Parathyroid adenoma (tissue), 2 donors: ENCODE data around the gene TMEM132C.

ENCODE experiments used
- H2AFZ ChIP-seq: fragments of 300-600 bp; sonication (generic); one replicate; pipeline ENCODE4 v1.7.0; 2017; ENCODE audit warnings: antibody characterized with exemption, mild to moderate bottlenecking
- H3K27ac ChIP-seq: fragments of 300-600 bp; sonication (generic); one replicate; pipeline ENCODE4 v1.7.0; 2017
- H3K27me3 ChIP-seq: fragments of 300-600 bp; sonication (generic); one replicate; pipeline ENCODE4 v1.7.0; 2017; ENCODE audit warnings: low read length; ENCODE audit not compliant: control insufficient read depth, insufficient read depth
- H3K36me3 ChIP-seq: fragments of 300-600 bp; sonication (generic); one replicate; pipeline ENCODE4 v1.7.0; 2017; ENCODE audit warnings: low read length; ENCODE audit not compliant: control insufficient read depth, insufficient read depth
- H3K4me1 ChIP-seq: fragments of 300-600 bp; sonication (generic); one replicate; pipeline ENCODE4 v1.7.0; 2017; ENCODE audit warnings: control low read depth
- H3K4me2 ChIP-seq: fragments of 300-600 bp; sonication (generic); one replicate; pipeline ENCODE4 v1.7.0; 2017; ENCODE audit warnings: low read length
- H3K4me3 ChIP-seq: fragments of 300-600 bp; sonication (generic); one replicate; pipeline ENCODE4 v1.7.0; 2017; ENCODE audit warnings: low read depth, low read length
- H3K79me2 ChIP-seq: fragments of 300-600 bp; sonication (generic); one replicate; pipeline ENCODE4 v1.7.0; 2017; ENCODE audit warnings: control low read depth
- H3K9ac ChIP-seq: fragments of 300-600 bp; sonication (generic); one replicate; pipeline ENCODE4 v1.7.0; 2017; ENCODE audit warnings: mild to moderate bottlenecking
- H3K9me3 ChIP-seq: fragments of 300-600 bp; sonication (generic); one replicate; pipeline ENCODE4 v1.7.0; 2017; ENCODE audit warnings: low read length; ENCODE audit not compliant: control insufficient read depth
- CTCF ChIP-seq: fragments of 300-600 bp; sonication (generic); IDR thresholded peaks from one replicate; pipeline ENCODE4 v1.7.0; 2017; ENCODE audit warnings: antibody characterized with exemption, mild to moderate bottlenecking
- donor health status: primary hyperparathyroidism.

Gene TMEM132C

GRCh38 chr12:128707488-128707887 is 440.5 kb downstream of the TMEM132C start:
- Histone ChIP-seq H3K36me3 (no peaks in the 10 kb centered on the region), H3K9ac (no peak overlapping the region), H2AFZ (no peak overlapping the region), H3K4me3 (no peak overlapping the region), H3K4me2 (no peak overlapping the region), H3K27me3 (no peaks in the 10 kb centered on the region), H3K27ac (no peak overlapping the region), H3K79me2 (no peaks in the 10 kb centered on the region), H3K9me3 (no peaks in the 10 kb centered on the region), H3K4me1 (no peaks in the 10 kb centered on the region)
- TF ChIP-seq CTCF: no peak

DNA sequence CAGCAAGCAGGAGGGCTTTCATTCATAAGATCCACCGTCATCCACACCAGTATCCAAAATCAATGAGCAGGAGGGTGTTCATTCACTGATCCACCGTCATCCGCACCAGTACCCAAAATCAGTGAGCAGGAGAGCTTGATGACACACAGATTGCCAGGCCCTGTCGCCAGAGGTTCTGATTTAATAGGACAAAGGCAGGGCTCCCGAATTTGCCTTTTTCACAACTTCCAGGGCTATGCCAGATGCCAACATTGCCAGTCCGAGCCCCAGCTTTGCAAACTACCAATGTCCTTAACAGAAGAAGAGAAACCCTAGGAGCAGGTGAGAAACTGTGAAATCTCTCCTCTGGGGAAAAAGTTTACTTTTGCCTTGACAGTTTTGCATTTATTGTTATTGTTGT is 441.8 kb downstream of the TMEM132C start:
- no peak overlapping the region for H3K27ac ChIP-seq
- no peak overlapping the region for H2AFZ ChIP-seq
- no peak overlapping the region for H3K9ac ChIP-seq
- H3K36me3 ChIP-seq: no peaks in the 10 kb centered on the region
- no peak overlapping the region for H3K4me3 ChIP-seq
- no peak for TF ChIP-seq CTCF
- H3K4me2 ChIP-seq: no peak overlapping the region
- no peaks in the 10 kb centered on the region for H3K9me3 ChIP-seq
- no peaks in the 10 kb centered on the region for H3K79me2 ChIP-seq
- no peaks in the 10 kb centered on the region for H3K27me3 ChIP-seq
- H3K4me1 ChIP-seq: no peaks in the 10 kb centered on the region

DNA sequence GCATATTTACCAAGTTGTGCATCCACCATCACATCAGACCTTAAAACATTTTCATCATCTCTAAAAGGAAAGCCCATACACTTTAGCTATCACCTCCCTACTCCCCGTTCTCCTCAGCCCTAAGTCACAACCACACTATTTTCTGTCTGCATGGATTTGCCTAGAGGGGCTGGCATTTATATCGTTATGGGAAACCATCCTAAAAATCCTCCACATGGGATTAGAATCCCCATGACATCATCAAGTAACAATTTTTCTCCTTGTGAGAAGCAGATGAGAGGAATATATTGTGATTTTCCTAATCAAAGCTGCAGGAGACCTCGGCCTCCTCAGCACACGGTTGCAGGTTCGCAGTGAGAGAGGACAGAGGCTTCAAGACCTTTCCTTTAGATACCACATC is 442.7 kb downstream of the TMEM132C start:
- Histone ChIP-seq H3K4me1 (no peaks in the 10 kb centered on the region), H3K27ac (no peak overlapping the region), H3K36me3 (no peaks in the 10 kb centered on the region), H3K27me3 (no peaks in the 10 kb centered on the region), H3K4me2 (no peak overlapping the region), H3K79me2 (no peaks in the 10 kb centered on the region), H3K9ac (no peak overlapping the region), H3K9me3 (no peaks in the 10 kb centered on the region), H3K4me3 (no peak overlapping the region), H2AFZ (no peak overlapping the region)
- TF ChIP-seq CTCF: no peak

- H3K4me2 ChIP-seq: no peak overlapping the region
- no peaks in the 10 kb centered on the region for H3K9me3 ChIP-seq
- no peaks in the 10 kb centered on the region for H3K36me3 ChIP-seq
- no peaks in the 10 kb centered on the region for H3K4me1 ChIP-seq
- H2AFZ ChIP-seq: no peak overlapping the region
- H3K27ac ChIP-seq: no peak overlapping the region
- no peaks in the 10 kb centered on the region for H3K79me2 ChIP-seq
- H3K4me3 ChIP-seq: no peak overlapping the region
- H3K9ac ChIP-seq: no peak overlapping the region
- no peaks in the 10 kb centered on the region for H3K27me3 ChIP-seq
- no peak for TF ChIP-seq CTCF
These were observed 444.5 kb downstream of the TMEM132C start for GRCh38 chr12:128711486-128711885.

DNA sequence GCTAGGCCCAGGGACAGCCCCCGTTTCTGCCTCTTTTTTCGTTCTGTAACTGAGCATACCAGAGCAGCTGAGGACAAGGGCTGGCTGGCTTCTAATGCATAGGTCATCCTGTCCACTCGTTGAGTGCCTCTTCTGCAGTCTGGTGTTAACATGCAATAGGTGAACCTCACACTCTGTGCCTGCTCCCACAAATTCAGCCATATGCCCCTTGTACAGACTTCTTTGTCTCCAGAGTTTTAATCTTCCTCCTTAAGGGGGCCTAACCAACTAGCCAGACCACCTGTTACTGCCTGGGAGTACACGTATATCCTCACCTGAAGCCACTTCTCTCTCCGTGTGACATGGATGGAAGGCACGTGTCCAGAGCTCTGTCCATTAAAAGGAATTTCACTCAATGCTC is 445.7 kb downstream of the TMEM132C start:
- Histone ChIP-seq H3K27ac (no peak overlapping the region), H3K4me1 (no peaks in the 10 kb centered on the region), H3K9ac (no peak overlapping the region), H3K4me2 (no peak overlapping the region), H3K9me3 (no peaks in the 10 kb centered on the region), H3K4me3 (no peak overlapping the region), H2AFZ (no peak overlapping the region), H3K36me3 (no peaks in the 10 kb centered on the region), H3K79me2 (no peaks in the 10 kb centered on the region), H3K27me3 (no peaks in the 10 kb centered on the region)
- no peak for TF ChIP-seq CTCF
